Pancreas (tissue), 10 donors: ENCODE results near the gene GJD2. TPM values are rescaled to one million over a fixed set of nuclear protein-coding genes. Genes with fewer than 3 reads are reported as not detected.
A peak's percentile ranks its signal among the peaks of the same experiment; 100 is the strongest.

Source experiments
- ATAC-seq, 4 donors: fragments of 200-7000 bp; cut with Tn5 transposase; one replicate each; pipeline versions ENCODE4 v1.8.0 to v1.9.1; 2020; ENCODE audit warnings: mild to moderate bottlenecking in 4 of 4, moderate library complexity in 4 of 4
- DNase-seq, 6 donors: peaks; one replicate each; pipeline ENCODE4 v3.0.0-alpha.2; 2020
- FAIRE-seq: peaks from 2 replicates; lab custom pipeline; 2012; peaks lifted over from hg19 to GRCh38; lab: Jason Lieb, UNC
- H3K27ac ChIP-seq, 4 donors: fragments of 200-600 bp; sonication (generic); 1 replicate in 3 of 4; 2 replicates in 1 of 4; pipeline versions ENCODE4 v1.5.0 to v1.8.0; 2020
- H3K27me3 ChIP-seq, 4 donors: fragments of 200-600 bp; one replicate each; pipeline ENCODE4 v1.8.0; 2021
- H3K36me3 ChIP-seq, 3 donors: fragments of 200-600 bp; sonication (generic) in 1 of 3; one replicate each; pipeline versions ENCODE4 v1.5.0 to v1.8.0; 2020 to 2021
- H3K4me1 ChIP-seq, 3 donors: fragments of 200-600 bp; one replicate each; pipeline ENCODE4 v1.8.0; 2021
- H3K4me3 ChIP-seq, 4 donors: fragments of 200-600 bp; sonication (generic) in 2 of 4; one replicate each; pipeline versions ENCODE4 v1.5.0 to v1.8.0; 2020 to 2021
- H3K9me3 ChIP-seq, 4 donors: fragments of 200-600 bp; one replicate each; pipeline ENCODE4 v1.8.0; 2021
- CTCF ChIP-seq, 4 donors: fragments of 200-600 bp; sonication (generic) in 3 of 4; IDR thresholded peaks; one replicate each; pipeline versions ENCODE4 v1.5.0 to v1.8.0; 2021; ENCODE audit warnings: antibody characterized with exemption in 4 of 4
- WGBS, 2 donors: extraction: QIAGEN DNeasy Blood & Tissue Kit; methylation state at CpG; one replicate each; pipeline ENCODE4 v1.1.7; 2013; 5-methylcytosine and 5-hydroxymethylcytosine counted together
- intact Hi-C, 3 donors: fragments of 100-400 bp; cut with DNase I; formaldehyde crosslinking; loops; one replicate each; pipeline versions ENCODE4 v1.11.1 to v1.14.2; 2022
- polyA plus RNA-seq, 2 donors: library from polyadenylated mRNA; stranded (reverse); fragments of 200-250 nt; gene quantifications; one replicate each; pipeline ENCODE4 v1.2.3, GENCODE V29; 2013
- total RNA-seq, 6 donors: library from RNA; stranded (reverse); fragmentation: NEBNext Ultra II Directional in 4 of 6; extraction: Animal tissue kit (Norgen Biotek cat#: 25700) in 4 of 6; gene quantifications; one replicate each; pipeline versions ENCODE4 v1.2.1 to v1.2.4, GENCODE V29; 2021 to 2023
- donor health status: healthy with polysubstance abuse.
- donor health status: DM: no; HTN: no; CAD: no; lungs with moderate emphysema.
- donor health status: DM: no; HTN: no; CAD: no.
- donor health status: control.
- donor health status: control.
- donor health status: Bipolar disorder and iron deficiency.
- donor health status: DM: yes; HTN: yes; CAD: no.
- donor health status: DM: no; HTN: no; CAD: no.
- donor health status: DM: no; HTN: no; CAD: no.
- donor health status: DM: yes; HTN: yes; CAD: no.

GJD2 gene
- total and polyA plus RNA-seq, 8 donors: 0.88 to 25.5 (median 3.0) TPM

- H3K27me3 ChIP-seq: peaks cover 0 to 15% (median 0%) of the 10 kb centered on the region in 4 donors
- no peaks in the 10 kb centered on the region for H3K4me1 ChIP-seq
- 37 to 38% methylated on average over 2 of the region's 2 CpGs for WGBS, 2 donors
- no peak overlapping the region for H3K27ac ChIP-seq
- H3K4me3 ChIP-seq: no peak overlapping the region
- no peaks in the 10 kb centered on the region for H3K9me3 ChIP-seq
- intact Hi-C loops: no loop called here
- H3K36me3 ChIP-seq: no peaks in the 10 kb centered on the region
- no peak for FAIRE-seq
- TF ChIP-seq CTCF (IDR thresholded peaks at IDR 0.05): no peak
- ATAC-seq: peak in 1 of 4 donors; percentile 49
- DNase-seq: no peak
Measured at GRCh38 chr15:34793901-34794300, 39.1 kb upstream of the GJD2 start.

DNA sequence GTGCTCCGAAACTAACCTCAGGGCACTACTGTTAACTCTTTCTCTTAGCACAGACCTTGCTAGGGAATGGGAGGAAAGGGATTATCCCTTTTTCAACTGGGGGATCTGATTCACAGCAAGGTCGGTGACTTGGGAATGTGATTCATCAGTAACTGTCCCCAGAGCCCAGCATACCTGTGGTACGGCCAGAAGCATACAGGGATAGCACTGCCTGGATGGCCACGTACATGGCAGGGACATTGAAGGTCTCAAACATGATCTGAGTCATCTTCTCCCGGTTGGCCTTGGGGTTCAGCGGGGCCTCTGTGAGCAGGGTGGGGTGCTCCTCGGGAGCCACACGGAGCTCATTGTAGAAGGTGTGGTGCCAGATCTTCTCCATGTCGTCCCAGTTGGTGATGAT lies 38.3 kb upstream of the GJD2 start:
- TF ChIP-seq CTCF (IDR thresholded peaks at IDR 0.05): no peak
- intact Hi-C loops: no loop called here
- Histone ChIP-seq H3K4me1 (no peaks in the 10 kb centered on the region), H3K4me3 (no peak overlapping the region), H3K27me3 (peaks cover 0 to 15% (median 0%) of the 10 kb centered on the region in 4 donors), H3K9me3 (no peaks in the 10 kb centered on the region), H3K36me3 (no peaks in the 10 kb centered on the region), H3K27ac (no peak overlapping the region)
- FAIRE-seq: no peak
- WGBS, 2 donors: 68 to 83% methylated on average over 9 of the region's 9 CpGs
- no peak for DNase-seq
- no peak for ATAC-seq

- Histone ChIP-seq H3K4me3 (no peak overlapping the region), H3K36me3 (no peaks in the 10 kb centered on the region), H3K27me3 (peaks cover 0 to 15% (median 0%) of the 10 kb centered on the region in 4 donors), H3K27ac (no peak overlapping the region), H3K9me3 (no peaks in the 10 kb centered on the region), H3K4me1 (no peaks in the 10 kb centered on the region)
- no peak for DNase-seq
- no peak for TF ChIP-seq CTCF (IDR thresholded peaks at IDR 0.05)
- intact Hi-C loops: no loop called here
- WGBS, 2 donors: 56 to 62% methylated on average over 3 of the region's 3 CpGs
- FAIRE-seq: no peak
- ATAC-seq: no peak
Measured at GRCh38 chr15:34791701-34792100, 36.9 kb upstream of the GJD2 start.

DNA sequence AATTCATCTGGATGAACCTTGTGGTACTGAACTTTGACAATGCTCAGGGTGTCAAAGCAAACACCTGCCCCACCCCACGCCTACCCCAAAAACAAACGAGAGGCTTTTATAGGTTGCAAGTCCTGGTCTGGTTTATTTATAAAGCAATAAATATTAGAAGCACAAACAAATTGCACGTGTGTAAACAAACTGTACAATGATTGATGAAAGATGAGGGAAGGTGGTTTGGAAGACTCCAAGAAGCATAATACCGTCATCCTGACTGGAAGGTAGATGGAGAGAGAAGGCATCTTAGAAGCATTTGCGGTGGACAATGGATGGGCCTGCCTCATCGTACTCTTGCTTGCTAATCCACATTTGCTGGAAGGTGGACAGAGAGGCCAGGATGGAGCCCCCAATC lies 35.3 kb upstream of the GJD2 start:
- H3K27me3 ChIP-seq: peaks cover 0 to 15% (median 0%) of the 10 kb centered on the region in 4 donors
- no peak for TF ChIP-seq CTCF (IDR thresholded peaks at IDR 0.05)
- no peak overlapping the region for H3K27ac ChIP-seq
- intact Hi-C loops: no loop called here
- no peaks in the 10 kb centered on the region for H3K9me3 ChIP-seq
- FAIRE-seq: no peak
- no peaks in the 10 kb centered on the region for H3K36me3 ChIP-seq
- H3K4me1 ChIP-seq: no peaks in the 10 kb centered on the region
- no peak overlapping the region for H3K4me3 ChIP-seq
- WGBS, 2 donors: 57% methylated on average over 6 of the region's 6 CpGs
- no peak for ATAC-seq
- no peak for DNase-seq

GRCh38 chr15:34789326-34789725 lies 34.5 kb upstream of the GJD2 start:
- FAIRE-seq (no peak), ATAC-seq (no peak), DNase-seq (no peak)
- peaks cover 0 to 9% (median 0%) of the 10 kb centered on the region in 4 donors for H3K27me3 ChIP-seq
- H3K36me3 ChIP-seq: no peaks in the 10 kb centered on the region
- no peak overlapping the region for H3K4me3 ChIP-seq
- H3K4me1 ChIP-seq: no peaks in the 10 kb centered on the region
- H3K27ac ChIP-seq: no peak overlapping the region
- intact Hi-C loops: no loop called here
- H3K9me3 ChIP-seq: no peaks in the 10 kb centered on the region
- no peak for TF ChIP-seq CTCF (IDR thresholded peaks at IDR 0.05)
- 47 to 65% methylated on average over 7 of the region's 7 CpGs for WGBS, 2 donors
